Sigmoid colon (tissue), 7 donors: ENCODE results near the gene ZBBX. TPM values are rescaled to one million over a fixed set of nuclear protein-coding genes. Genes with fewer than 3 reads are reported as not detected.

Source experiments
- DNase-seq: peaks from one replicate; pipeline ENCODE4 v3.0.0-alpha.2; 2019
- H3K27ac ChIP-seq, 4 donors: fragments of 200-600 bp; sonication (generic); one replicate each; pipeline ENCODE4 v1.5.1; 2016 to 2019; ENCODE audit warnings: mild to moderate bottlenecking in 1 of 4
- H3K27me3 ChIP-seq, 3 donors: fragments of 200-600 bp; sonication (generic); one replicate each; pipeline ENCODE4 v1.5.1; 2019; ENCODE audit warnings: mild to moderate bottlenecking in 1 of 3
- H3K36me3 ChIP-seq, 4 donors: fragments of 200-600 bp; sonication (generic); one replicate each; pipeline ENCODE4 v1.5.1; 2016 to 2019
- H3K4me1 ChIP-seq, 4 donors: fragments of 200-600 bp; sonication (generic); one replicate each; pipeline ENCODE4 v1.5.1; 2017 to 2019
- H3K4me3 ChIP-seq, 4 donors: fragments of 200-600 bp; sonication (generic); one replicate each; pipeline ENCODE4 v1.5.1; 2017 to 2019; ENCODE audit warnings: mild to moderate bottlenecking in 2 of 4, moderate library complexity in 1 of 4
- H3K9me3 ChIP-seq, 4 donors: fragments of 200-600 bp in 3 of 4; sonication (generic) in 3 of 4; one replicate each; pipeline versions ENCODE4 v1.5.1 to v1.6.1; 2013 to 2019
- CTCF ChIP-seq, 4 experiments: fragments of 450-650 bp in 3 of 4; fragments of 200-600 bp in 1 of 4; IDR thresholded peaks; one replicate each; pipeline ENCODE4 v1.5.1; 2016 to 2019; ENCODE audit warnings: antibody characterized with exemption in 4 of 4, mild to moderate bottlenecking in 3 of 4, moderate library complexity in 2 of 4
- EP300 ChIP-seq, 4 donors: sonication (generic); formaldehyde crosslinking; IDR thresholded peaks; one replicate each; pipeline ENCODE4 v1.6.1; 2017; ENCODE audit warnings: antibody characterized with exemption in 4 of 4
- POLR2A ChIP-seq, 2 donors: fragments of 450-650 bp; IDR thresholded peaks; one replicate each; pipeline ENCODE4 v1.6.1; 2016; ENCODE audit warnings: antibody characterized with exemption in 2 of 2, mild to moderate bottlenecking in 2 of 2, moderate library complexity in 2 of 2
- POLR2AphosphoS5 ChIP-seq, 4 donors: sonication (generic); formaldehyde crosslinking; IDR thresholded peaks; one replicate each; pipeline ENCODE4 v1.6.1; 2017; ENCODE audit warnings: antibody characterized with exemption in 4 of 4
- WGBS, 2 donors: extraction: QIAGEN DNeasy Blood & Tissue Kit; methylation state at CpG; one replicate each; pipeline ENCODE4 v1.1.7; 2013; 5-methylcytosine and 5-hydroxymethylcytosine counted together
- intact Hi-C: fragments of 100-400 bp; cut with DNase I; formaldehyde crosslinking; loops from one replicate; pipeline ENCODE4 v1.15.1; 2023
- polyA plus RNA-seq, 3 donors: library from polyadenylated mRNA; stranded (reverse); fragments of 200-250 nt; gene quantifications; one replicate each; pipeline ENCODE4 v1.2.3, GENCODE V29; 2013
- total RNA-seq, 4 donors: library from RNA; depleted of rRNA; stranded (reverse); fragments of >200 nt; gene quantifications; one replicate each; pipeline ENCODE4 v1.1.0, GENCODE V29; 2016
- donor health status: healthy with polysubstance abuse.
- donor health status: Bipolar disorder and iron deficiency.
- donor health status: healthy.

ZBBX gene
- total and polyA plus RNA-seq, 7 donors, result not detected

GRCh38 chr3:167228135-167228534 is 152.0 kb downstream of the ZBBX start:
- no peak for DNase-seq
- H3K27ac ChIP-seq, result no peak overlapping the region
- WGBS, 2 donors, result 31 to 72% methylated on average over 3 of the region's 3 CpGs
- H3K36me3 ChIP-seq, result no peaks in the 10 kb centered on the region
- no peak overlapping the region for H3K4me3 ChIP-seq
- no peaks in the 10 kb centered on the region for H3K9me3 ChIP-seq
- TF ChIP-seq POLR2A (IDR thresholded peaks at IDR 0.05), result no peak
- TF ChIP-seq CTCF (IDR thresholded peaks at IDR 0.05), result no peak
- no peak for TF ChIP-seq POLR2AphosphoS5 (IDR thresholded peaks at IDR 0.05)
- no peak for TF ChIP-seq EP300 (IDR thresholded peaks at IDR 0.05)
- intact Hi-C loops, result no loop called here
- H3K4me1 ChIP-seq, result no peaks in the 10 kb centered on the region
- H3K27me3 ChIP-seq, result no peaks in the 10 kb centered on the region

- H3K9me3 ChIP-seq, result peaks cover 0 to under 1% (median 0%) of the 10 kb centered on the region in 4 donors
- intact Hi-C loops, result no loop called here
- H3K27me3 ChIP-seq, result no peaks in the 10 kb centered on the region
- H3K27ac ChIP-seq, result no peak overlapping the region
- H3K36me3 ChIP-seq, result no peaks in the 10 kb centered on the region
- H3K4me1 ChIP-seq, result no peaks in the 10 kb centered on the region
- WGBS, 2 donors, result 88 to 93% methylated on average over 1 of the region's 1 CpG
- H3K4me3 ChIP-seq, result no peak overlapping the region
- no peak for DNase-seq
- TF ChIP-seq EP300 (IDR thresholded peaks at IDR 0.05), result no peak
- TF ChIP-seq POLR2AphosphoS5 (IDR thresholded peaks at IDR 0.05), result no peak
- no peak for TF ChIP-seq POLR2A (IDR thresholded peaks at IDR 0.05)
- TF ChIP-seq CTCF (IDR thresholded peaks at IDR 0.05), result no peak
Observed at GRCh38 chr3:167225821-167226220, 154.3 kb downstream of the ZBBX start.

GRCh38 chr3:167209011-167209410 is 171.1 kb downstream of the ZBBX start:
- Histone ChIP-seq H3K4me3 (no peak overlapping the region), H3K27me3 (no peaks in the 10 kb centered on the region), H3K27ac (no peak overlapping the region), H3K4me1 (no peaks in the 10 kb centered on the region), H3K9me3 (peaks cover 0 to 3% (median 0%) of the 10 kb centered on the region in 4 donors), H3K36me3 (no peaks in the 10 kb centered on the region)
- TF ChIP-seq CTCF (IDR thresholded peaks at IDR 0.05) (no peak), EP300 (IDR thresholded peaks at IDR 0.05) (no peak), POLR2AphosphoS5 (IDR thresholded peaks at IDR 0.05) (no peak), POLR2A (IDR thresholded peaks at IDR 0.05) (no peak)
- DNase-seq, result no peak
- intact Hi-C loops, result no loop called here

GRCh38 chr3:167203062-167203461 is 177.0 kb downstream of the ZBBX start:
- 50 to 76% methylated on average over 1 of the region's 1 CpG for WGBS, 2 donors

More at GRCh38 chr3:167203062-167203461, 177.0 kb downstream of the ZBBX start:
- no peak overlapping the region for H3K4me3 ChIP-seq
- H3K27ac ChIP-seq, result no peak overlapping the region
- intact Hi-C loops, result no loop called here
- no peaks in the 10 kb centered on the region for H3K9me3 ChIP-seq
- no peaks in the 10 kb centered on the region for H3K27me3 ChIP-seq
- no peaks in the 10 kb centered on the region for H3K36me3 ChIP-seq
- no peak for DNase-seq
- no peak for TF ChIP-seq EP300 (IDR thresholded peaks at IDR 0.05)
- no peak for TF ChIP-seq POLR2AphosphoS5 (IDR thresholded peaks at IDR 0.05)
- TF ChIP-seq CTCF (IDR thresholded peaks at IDR 0.05), result no peak
- no peak for TF ChIP-seq POLR2A (IDR thresholded peaks at IDR 0.05)
- H3K4me1 ChIP-seq, result no peaks in the 10 kb centered on the region
